ENCODE data around the gene NELL1.
"Not testable (repeated sequence)": the region's sequence is repeated elsewhere in the genome, so short reads cannot be mapped to it uniquely, and the experiment has no call there.

The NELL1 gene

DNA sequence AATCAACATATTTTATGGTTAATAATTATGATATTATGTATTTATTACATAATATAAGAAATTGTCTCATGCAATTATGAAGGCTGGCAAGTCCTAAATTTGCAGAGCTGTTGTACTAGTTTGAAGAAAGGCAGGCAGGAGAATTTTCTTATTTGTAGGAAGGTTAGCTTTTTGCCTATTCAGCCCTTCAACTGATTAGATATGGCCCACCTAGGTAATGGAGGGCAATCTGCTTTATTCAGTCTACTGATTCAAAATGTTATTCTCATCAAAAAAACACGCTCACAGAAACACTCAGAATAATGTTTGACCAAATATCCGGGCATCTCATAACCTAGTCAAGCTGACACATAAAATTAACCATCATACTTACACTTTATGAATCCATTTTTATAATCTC, 589.0 kb downstream of the NELL1 start:
- no peak for DNase-seq

- DNase-seq, result no peak
Measured at GRCh38 chr11:21260101-21260500, 590.7 kb downstream of the NELL1 start.

DNA sequence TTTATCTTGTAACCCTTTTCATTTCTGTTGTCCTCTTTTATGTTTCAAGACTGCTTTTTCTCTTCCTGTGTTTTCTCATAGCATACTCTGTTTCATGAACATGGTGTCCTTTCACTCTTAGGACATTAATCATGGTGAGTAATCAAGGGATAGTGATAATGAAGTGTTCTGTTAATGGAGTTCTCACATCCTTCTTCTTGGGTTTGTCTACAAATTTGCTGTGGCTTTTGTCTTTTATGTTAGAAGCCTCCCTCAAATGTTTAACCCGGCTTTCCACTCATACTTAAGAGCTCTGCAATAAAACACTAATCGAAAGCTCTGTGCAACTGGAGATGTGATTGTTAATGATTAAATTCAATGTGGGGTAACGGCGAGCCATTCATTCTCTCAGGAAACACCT, 593.6 kb downstream of the NELL1 start:
- DNase-seq, result no peak

- DNase-seq, result no peak
Measured at GRCh38 chr11:21264125-21264524, 594.7 kb downstream of the NELL1 start.

GRCh38 chr11:21268036-21268435, 598.6 kb downstream of the NELL1 start:
- DNase-seq, result no peak

DNA sequence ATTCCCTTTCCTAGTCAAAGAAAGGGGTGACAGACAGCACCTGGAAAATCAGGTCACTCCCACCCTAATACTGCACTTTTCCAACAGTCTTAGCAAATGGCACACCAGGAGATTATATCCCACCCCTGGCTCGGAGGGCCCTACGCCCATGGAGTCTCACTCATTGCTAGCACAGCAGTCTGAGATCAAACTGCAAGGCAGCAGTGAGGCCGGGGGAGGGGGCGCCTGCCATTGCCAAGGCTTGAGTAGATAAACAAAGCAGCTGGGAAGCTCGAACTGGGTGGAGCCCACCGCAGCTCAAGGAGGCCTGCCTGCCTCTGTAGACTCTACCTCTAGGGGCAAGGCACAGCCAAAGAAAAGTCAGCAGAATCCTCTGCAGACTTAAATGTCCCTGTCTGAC, 602.8 kb downstream of the NELL1 start:
- not testable (repeated sequence) for DNase-seq

DNA sequence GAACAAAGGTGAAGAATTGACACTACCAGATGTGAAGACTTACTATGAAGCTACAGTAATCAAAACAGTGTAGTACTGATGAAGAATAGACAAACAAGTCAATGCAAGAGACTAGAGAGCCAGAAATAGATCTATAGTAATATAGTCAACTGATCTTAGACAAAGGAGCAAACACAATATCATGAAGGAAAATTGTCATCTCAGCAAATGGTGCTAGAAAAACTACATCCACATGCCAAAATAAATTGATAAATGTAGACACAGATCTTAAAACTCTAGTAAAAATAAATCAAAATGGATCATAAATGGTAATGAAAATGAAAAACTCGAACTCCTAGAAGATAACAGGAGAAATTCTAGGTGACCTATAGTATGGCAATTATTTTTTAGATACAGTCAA, 609.5 kb downstream of the NELL1 start:
- DNase-seq, result no peak

DNA sequence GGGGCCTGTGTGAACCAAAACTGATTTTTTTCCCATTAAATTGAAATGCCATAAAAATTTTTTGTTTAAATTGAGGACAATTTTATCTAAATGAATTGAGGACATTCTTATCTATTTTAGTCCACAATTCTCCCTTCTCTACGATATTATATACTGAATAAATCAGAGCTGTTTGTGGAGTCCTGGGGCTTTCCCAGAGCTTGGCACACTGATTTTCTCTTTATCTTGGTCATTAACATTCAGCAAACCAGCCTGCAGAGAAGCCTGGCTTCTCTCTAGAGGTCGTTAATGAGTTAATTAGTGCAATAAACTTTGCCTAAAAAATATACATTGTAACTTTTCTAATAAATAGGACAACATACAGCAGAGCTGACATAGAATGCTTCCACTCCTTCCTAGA, 615.7 kb downstream of the NELL1 start:
- DNase-seq, result no peak

- no peak for DNase-seq
Measured at GRCh38 chr11:21289686-21290085, 620.3 kb downstream of the NELL1 start.

DNA sequence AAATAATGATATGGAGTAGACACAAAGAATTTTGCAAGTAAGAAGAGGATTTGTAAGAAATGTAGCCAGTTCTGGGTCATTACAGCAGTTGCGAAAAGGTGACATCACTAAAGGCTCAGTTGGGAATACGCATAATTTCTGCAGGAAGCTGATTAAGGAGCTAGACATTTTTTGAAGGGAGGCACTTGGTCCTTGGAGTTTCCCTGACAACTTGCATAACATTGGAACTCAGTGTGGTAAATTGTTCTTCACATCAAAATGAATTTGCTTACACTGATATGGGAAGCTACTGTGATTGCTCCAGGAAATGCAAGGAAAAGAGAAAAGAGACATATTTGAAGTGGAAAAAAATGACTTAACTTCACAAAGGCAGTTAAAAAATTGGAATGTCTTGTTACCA, 626.1 kb downstream of the NELL1 start:
- no peak for DNase-seq

DNA sequence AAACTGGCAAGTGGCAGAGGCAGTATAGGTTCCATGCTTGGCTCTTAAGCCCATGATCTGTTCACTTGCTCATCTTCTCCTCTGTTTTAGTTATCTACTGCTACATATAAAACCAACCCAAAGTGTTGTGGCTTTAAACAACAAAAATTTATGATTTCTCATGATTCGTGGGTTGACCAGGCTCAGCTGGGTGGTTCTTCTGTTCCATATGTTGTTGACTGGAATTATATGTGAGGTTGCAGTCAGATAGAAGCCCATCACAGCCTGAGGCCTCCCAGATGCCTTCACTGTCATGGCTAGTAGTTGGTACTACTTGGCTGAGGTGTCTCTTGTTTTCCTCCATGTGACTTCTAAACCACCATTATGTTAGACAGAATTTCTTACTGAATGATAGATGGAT, 632.6 kb downstream of the NELL1 start:
- no peak for DNase-seq

DNA sequence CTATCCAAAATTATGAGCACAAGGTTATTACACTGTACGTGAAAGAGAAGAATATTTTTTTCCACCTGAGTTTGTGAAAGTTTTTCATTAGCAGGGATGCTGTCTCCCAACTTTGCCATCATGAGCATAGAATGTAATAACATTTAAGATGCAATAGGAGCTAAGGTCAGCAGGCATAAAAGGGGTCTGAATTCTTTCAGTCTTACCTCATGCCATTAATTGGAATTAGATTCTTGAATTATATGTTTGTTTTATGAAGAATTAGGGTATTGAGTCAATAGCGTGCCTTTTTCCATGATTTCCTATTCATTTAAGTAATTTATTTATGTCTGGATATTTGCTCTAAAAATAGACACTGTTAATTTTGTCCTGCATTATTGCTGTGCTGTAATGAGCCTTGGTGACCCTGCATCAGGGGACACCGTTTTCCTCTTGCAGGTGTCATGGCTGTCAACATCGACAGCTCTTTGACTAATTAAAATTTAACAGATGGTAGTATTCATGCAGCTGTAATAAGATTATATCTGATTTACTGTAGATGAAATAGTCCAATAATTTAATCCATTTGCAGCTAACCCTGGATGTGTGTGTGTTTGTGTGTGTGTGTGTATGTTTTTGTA, 637.5 kb downstream of the NELL1 start:
- DNase-seq, result no peak

- no peak for DNase-seq
Measured at GRCh38 chr11:21307874-21308273, 638.5 kb downstream of the NELL1 start.

- no peak for DNase-seq
Measured at GRCh38 chr11:21316591-21316990, 647.2 kb downstream of the NELL1 start.

DNA sequence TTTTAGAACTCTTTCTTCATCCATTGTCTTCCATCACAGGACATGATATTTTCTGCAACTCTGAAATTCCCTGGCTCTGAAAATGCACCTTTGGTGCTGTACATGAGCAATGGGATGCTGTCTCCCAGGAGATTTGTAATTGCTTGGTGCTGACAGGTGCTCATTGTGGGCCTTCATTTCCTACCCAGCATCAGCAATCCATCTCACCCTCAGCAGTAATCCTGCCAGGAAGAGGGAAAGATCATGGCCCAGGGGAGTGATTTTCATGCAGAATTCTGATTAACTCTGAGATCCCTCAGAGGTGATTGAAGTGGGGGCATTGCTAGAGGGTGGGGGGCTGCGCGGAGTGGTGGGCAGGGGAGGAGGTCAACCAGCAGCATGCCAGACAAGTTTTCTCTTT, 651.7 kb downstream of the NELL1 start:
- no peak for DNase-seq

DNA sequence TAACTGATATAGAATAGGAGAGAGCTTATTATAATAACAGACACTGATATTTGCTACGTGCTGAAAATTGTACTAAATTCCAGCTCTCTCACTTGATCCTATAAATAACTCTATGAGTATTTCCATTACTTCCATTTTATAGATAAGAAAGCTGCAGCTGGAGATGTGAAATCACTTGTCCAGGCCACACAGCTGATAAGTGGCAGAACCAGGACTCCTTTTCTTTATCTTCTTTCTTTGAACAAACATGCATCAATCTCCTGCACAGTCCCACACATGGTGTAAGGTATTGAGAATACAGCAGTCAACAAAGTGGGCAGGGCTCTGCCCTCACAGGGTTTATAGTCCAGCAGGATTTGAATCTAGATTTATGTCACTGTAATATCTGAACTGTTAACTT, 652.1 kb downstream of the NELL1 start:
- no peak for DNase-seq

DNA sequence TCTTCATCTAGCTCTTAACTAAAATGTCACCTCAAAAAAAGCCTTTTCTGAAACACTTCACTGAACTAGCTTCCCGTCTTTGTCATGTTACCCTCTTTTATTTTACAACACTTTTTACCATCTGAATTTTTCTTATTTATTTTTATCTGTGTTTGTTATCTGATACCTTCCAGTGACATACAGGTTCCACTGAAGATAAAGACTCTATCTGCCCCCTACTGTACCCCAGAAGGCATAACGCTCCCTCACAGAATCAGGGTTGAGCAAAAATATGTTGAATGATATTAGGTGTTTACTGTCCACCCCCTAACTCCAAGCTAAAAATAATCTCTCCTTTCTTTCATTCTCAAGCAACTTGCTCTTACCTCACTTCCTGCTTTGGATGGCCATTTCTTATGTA, 654.2 kb downstream of the NELL1 start:
- DNase-seq, result no peak

DNA sequence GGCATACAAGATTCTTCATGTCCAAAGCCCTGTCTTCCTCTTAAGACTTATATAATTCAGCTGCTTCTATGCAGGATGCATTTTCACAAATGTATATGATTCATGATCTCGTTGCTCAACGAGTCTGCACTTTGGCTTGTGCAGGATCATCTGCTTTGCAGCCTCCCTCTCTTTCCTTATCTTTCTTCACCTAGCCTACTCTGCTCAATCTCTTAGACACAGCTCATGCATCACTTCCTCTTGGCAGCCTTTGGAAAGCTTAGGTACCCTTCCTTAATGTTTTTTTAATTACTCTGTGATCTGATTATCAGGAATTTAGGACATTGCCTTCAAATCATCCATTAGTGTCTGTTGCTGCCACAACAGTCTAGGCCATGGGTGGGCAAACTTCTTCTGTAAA, 673.8 kb downstream of the NELL1 start:
- DNase-seq, result no peak

DNA sequence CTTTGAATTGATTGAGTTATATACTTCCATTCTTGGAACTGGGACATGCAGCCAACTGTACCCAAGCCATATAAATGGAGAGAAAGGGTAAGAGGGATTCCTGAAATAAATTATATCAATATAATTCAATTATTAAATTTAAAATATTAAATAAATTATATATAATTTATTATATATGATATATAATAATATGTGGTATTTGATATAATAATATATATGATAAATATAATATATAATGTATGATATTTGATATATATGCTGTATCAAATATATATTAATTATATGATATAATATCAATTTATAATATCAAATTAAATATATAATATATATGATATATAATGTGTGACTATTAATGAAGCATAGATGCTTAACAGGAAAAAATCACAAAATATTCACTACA, 677.0 kb downstream of the NELL1 start:
- DNase-seq, result no peak

DNA sequence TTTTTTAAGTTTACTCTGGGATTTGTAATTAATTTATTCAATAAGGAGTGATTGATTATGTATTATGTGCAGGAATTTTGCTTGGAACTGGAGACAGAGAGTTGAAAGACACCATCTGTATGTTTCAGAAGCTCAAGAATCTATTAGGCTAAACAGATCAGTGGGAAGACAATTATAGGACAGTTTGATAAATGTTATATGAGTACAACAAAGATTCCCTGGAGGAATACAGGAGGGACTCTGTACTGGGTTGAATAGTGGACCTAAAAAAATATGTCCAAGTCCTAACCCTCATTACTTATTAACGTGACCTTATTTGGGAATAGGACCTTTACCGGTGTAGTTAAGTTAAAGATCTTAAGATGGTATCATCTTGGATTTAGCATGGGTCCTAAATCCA, 681.2 kb downstream of the NELL1 start:
- no peak for DNase-seq

DNA sequence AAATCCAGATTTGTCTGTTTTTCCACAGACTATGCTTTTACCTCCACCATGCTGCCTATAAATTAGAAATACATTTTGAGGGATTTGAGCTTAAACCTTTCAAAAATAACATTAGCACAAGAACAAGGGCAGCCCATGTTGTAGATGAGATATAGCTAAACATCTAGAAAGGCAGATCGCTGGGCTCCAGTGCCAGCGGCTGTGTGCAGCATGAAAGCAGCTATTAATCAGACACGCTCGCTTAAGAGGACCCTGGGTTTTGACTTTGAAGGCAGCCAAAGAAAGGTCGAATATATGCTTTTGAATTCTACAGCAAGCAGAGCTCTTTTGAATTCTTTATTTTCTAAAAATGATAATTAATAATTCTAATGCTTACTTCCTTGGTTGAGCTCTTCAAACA, 684.0 kb downstream of the NELL1 start:
- DNase-seq, result no peak

DNA sequence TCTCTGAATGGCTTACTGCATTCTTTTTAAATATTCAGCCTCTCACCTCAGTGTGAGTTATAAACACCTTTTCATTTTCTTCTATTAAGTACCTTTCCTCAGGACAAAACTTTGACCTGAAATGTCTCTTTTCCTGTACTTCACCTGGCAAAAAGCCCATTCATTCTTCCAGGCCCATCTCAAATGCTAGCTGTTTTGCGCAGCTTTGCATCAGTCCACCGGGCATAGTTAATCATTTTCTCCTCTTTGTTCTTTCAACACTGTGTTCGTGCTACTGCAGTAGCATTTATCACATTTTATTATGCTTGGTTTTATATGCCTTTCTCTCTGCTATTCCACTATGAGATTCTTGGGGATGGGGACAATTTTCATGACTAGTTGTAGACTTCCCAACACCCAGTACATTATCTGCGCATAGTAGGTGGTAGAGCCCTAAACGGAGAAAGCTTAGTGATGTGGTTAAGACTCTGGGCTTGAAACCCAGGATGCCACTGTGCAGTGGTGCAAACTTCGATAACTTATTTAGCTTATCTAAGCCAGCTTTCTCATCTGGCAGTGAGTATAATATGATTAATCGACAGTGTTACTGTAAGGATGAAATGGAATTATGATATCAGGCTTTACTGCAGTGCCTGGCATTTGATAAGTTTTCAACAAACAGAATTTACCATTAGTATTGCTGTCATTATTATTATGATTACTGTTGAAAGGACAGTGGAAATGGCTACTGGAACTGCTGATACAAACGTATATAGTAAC, 695.7 kb downstream of the NELL1 start:
- no peak for DNase-seq

- no peak for DNase-seq
Measured at GRCh38 chr11:21369947-21370346, 700.6 kb downstream of the NELL1 start.

- DNase-seq, result no peak
Measured at GRCh38 chr11:21371044-21371443, 701.7 kb downstream of the NELL1 start.

- DNase-seq, result no peak
Measured at GRCh38 chr11:21372672-21373071, 703.3 kb downstream of the NELL1 start.

Measured in stimulated activated CD4-positive, alpha-beta T cell treated with anti-CD3 and anti-CD28 coated beads, Interleukin-15, amount 100 ng/mL, for 24 hours (primary cell).